Measurements from ENCODE around the gene RBM11.
"Not testable (repeated sequence)": the region's sequence is repeated elsewhere in the genome, so short reads cannot be mapped to it uniquely, and the experiment has no call there.

The RBM11 gene

DNA sequence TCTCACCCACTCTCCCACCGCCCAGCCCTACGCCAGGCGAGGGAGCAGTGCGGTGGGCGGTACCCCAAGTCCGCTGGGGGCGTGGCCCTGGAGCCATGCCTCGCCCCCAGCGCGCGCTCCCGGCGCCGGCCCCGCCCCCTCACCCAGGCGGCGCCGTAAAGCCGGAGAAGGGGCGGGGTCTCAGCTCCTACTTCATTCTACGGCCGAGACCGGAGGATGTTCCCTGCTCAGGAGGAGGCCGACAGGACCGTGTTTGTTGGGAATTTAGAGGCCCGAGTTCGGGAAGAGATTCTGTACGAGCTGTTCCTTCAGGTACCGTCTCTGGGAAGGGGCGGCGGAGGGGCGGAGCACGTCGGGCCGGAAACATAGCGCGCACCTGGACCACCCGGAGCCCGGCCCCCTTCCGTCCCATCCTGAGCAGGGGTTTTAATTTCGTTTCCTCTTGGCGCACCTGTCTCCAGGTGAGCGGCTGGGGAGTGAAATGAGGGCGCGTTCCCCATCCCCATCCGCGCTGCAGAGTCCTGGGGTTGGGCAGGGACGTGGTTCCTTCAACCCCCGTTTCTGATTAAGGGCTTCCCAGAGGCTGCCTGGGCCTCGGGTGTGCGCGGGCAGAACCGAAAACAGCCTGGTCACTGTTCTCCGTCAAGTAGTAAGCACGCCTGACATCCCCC lies at the start of gene RBM11:
RBM11 (plus strand) TSS at position 187 of the 671 bp plus-strand sequence; CDS start at position 217, 30 bp downstream.
- peak; percentile 83 to 96 (median 92) for DNase-seq

GRCh38 chr21:14166463-14167223 lies 49.3 kb upstream of the RBM11 start:
- DNase-seq, result not testable (repeated sequence)

GRCh38 chr21:14206222-14206621 lies 9.7 kb upstream of the RBM11 start:
- no peak for DNase-seq

GRCh38 chr21:14210738-14211137 lies 5.2 kb upstream of the RBM11 start, which contains the start of gene LIPI:
LIPI (minus strand) TSS chr21:14210955; CDS start chr21:14210845, 110 bp downstream.
- DNase-seq, result no peak

- DNase-seq, result no peak
Observed at GRCh38 chr21:14213164-14213563, 2.8 kb upstream of the RBM11 start.

DNA sequence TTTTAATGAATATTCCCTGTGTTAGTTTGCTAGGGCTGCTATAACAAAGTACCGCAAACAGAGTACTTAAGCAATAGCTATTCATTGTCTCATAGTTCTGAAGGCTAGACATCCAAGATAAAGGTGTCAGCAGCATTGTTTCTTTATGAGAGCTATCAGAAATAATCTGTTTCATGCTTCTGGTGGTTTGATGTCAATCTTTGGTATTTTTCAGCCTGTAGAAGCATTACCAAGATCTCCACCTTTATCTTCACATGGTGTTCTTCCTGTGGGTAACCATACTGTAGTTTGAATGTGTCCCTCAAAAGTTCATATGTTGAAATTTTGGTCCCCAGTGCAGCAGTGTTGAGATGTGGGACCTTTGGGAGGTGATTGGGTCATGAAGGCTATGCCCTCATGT lies 7.4 kb downstream of the RBM11 start:
- no peak for DNase-seq

DNA sequence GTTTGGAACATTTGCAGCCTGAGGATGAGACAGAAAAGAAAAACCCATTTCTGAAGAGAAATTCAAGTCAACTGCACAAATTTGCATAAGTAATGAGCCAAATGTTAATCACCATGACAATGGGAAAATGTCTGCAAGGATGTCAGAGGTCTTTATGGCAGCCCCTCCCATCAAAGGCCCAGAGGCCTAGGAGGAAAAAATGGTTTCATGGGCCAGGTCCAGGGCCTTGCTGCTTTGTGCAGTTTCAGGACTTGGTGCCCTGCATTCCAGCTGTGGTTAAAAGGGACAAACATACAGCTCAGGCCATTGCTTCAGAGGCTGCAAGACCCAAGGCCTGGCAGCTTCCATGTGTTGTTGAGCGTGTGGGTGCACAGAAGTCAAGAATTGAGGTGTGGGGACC lies 13.4 kb downstream of the RBM11 start:
- DNase-seq, result no peak

GRCh38 chr21:14235101-14235500 lies 19.1 kb downstream of the RBM11 start:
- DNase-seq, result no peak

DNA sequence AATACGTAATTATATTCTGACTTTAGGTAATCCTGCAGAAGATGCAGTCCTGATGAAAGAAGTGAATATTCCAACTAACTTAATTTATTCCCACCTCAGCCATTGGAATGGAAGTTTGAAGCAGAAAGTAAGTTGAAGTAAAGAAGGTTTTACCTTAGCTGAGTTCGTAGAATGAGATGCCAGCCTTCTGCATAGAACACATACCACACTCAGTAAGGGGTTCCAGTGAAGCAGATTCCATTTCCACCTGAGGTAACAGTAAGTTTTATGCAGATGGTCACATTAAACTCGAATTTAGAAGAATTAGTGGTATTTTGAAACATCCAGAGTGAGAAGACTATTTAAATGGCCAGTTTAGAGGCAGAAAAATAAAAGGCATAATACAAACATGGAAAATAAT lies 20.2 kb downstream of the RBM11 start:
- DNase-seq, result no peak

GRCh38 chr21:14239281-14239680 lies 23.3 kb downstream of the RBM11 start:
- DNase-seq, result peak; percentile 6 to 48 (median 28)

- peak; percentile 3 to 57 (median 37) for DNase-seq
Observed at GRCh38 chr21:14241297-14241696, 25.3 kb downstream of the RBM11 start.

- no peak for DNase-seq
Observed at GRCh38 chr21:14243461-14243860, 27.5 kb downstream of the RBM11 start.

DNA sequence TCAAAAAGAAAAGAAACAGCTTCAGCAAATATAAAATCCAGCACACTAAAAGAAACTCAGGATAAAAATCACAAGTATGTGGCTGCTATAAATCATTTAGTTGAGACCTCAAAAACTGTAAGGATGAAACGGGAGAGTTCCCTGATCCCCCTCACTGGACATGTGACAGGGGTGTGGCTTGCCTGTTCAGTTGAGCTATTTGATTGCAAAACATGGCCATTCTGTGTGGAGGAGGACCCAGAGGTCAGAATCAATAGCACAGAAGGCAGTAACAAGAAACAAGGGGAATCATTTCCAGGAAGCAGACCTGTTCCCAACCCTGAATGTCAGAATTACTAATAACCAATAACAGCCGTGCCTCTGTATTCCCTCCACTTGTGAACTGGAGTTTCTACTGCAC lies 27.9 kb downstream of the RBM11 start:
- DNase-seq, result peak in 2 of 3 donors; percentile 25 to 26

GRCh38 chr21:14244911-14245310 lies 29.0 kb downstream of the RBM11 start:
- no peak for DNase-seq

DNA sequence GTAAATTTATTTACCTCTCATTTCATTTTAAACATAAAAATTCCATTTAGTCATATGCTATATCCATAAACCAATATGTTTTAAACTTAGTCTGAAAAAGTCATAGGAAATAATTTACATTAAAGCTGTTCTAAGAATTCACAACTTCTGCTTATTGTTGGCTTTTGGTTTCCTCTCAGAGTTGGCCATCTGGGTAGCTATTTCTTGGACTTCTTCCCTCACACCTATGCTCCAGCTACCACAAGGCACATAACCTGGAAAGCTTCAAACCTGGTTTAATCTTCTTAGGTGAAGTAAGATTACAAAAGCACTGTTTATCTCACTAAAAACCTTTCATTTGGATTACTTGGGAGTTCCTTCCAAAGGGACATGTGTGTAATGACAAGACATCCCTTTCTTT lies 29.8 kb downstream of the RBM11 start:
- no peak for DNase-seq

GRCh38 chr21:14251336-14251735 lies 35.4 kb downstream of the RBM11 start:
- DNase-seq, result no peak

- DNase-seq, result peak; percentile 40 to 75 (median 71)
Observed at GRCh38 chr21:14259747-14260146, 43.8 kb downstream of the RBM11 start.

DNA sequence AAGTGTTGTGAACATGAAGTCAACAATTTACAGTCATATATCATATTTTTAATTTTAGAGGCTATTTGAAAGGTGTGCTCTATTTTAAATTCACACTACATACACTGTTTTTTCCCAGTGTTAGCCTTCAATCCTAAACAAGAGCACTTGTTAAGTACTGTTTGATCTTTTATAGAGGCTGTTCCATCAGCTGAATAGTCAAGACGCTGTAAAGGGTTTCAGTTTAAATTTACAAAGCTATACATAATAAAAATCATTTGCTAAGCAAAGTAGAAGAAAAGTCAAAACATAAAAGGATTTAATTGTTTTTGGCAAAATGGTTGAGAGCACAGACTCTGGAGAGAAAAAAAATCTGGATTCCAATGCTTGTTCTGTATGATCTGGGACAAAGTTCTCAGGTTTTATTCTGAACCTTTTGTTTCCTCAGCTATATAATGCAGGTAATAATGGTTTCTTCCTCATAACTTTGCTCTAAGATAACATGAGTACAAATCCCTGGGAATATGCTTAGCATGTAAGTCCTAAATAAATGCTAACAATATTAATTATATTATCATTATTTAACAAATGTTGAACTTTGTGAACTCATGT lies 44.3 kb downstream of the RBM11 start:
- no peak for DNase-seq

DNA sequence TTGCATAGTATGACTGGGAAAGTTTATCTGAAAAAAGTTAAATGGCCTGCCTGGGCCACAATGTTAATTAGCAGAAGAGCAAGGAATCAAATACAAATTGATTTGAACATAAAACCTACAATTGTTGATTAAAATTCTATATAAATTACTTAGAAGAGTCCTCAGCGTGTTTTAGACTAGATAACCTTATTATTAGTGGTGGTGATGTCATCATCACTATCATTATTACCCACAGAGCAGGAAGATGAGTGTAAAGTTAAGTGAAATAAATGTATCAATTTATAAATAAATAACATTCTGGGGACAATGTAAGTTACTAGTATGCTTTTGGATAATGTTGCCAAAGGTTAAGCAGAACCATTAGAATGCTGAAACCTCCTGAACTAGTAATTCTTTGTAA lies 46.1 kb downstream of the RBM11 start:
- no peak for DNase-seq

GRCh38 chr21:14263879-14264278 lies 47.9 kb downstream of the RBM11 start:
- DNase-seq, result no peak

DNA sequence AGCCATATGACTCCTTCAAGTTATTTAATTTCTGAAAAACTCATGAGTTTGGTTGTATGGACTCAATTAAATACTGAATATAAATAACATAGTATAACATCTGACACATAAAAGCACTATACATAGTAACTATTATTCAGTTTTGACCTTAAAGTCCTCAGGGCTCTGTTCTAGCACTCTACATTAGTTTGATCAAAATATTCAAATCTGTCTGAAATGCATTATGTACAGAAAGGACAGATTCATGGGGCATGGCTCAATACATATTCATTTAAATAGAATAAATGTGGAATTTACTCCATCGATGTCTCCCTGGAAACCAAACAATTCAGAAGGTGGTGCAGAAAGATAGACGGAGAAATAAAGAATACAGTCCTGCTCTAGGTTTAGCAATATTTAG lies 49.1 kb downstream of the RBM11 start:
- DNase-seq, result no peak

DNA sequence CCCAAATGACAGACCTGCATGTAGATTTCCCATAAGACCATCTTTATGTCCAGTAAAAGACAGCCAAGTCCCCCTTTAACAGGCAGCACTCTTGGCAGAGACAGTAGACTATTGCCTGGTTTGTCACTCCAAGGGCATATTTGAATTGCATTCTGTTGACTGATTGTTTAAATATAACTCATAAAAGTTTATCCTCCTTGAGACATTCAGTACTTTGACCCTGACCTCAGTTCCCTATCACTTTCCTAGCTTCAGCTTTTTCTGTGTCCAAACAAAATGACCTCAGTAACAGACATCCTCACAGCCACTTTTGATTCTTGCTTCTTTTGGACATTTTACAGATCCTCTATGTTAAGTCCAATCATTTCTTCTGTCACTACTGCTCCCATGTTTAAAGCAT lies 51.1 kb downstream of the RBM11 start:
- no peak for DNase-seq

- DNase-seq, result no peak
Observed at GRCh38 chr21:14270631-14271030, 54.7 kb downstream of the RBM11 start.

DNA sequence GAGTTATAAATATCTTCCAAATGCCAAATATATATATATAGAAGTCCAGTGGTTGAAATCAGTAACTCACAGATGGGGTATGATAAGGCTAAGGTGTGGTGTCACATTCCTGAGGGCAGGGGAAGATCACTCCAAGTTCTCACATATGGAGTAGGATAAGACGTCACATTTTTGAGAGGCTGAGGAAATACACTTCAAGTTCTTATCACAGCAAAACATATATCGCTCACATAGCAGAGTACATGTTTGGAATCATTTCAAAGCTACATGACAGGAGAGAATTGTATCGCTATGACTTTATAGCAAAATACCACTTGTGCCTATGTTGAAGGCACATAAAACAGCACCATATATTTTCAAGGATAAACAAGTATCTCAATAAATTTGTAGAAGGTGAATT lies 55.1 kb downstream of the RBM11 start:
- no peak for DNase-seq

Measured in suppressor macrophage treated with lipopolysaccharide for 1 hour (primary cell).